OCI-LY7 (cell line): ENCODE data around the gene OGFRL1. TPM values are rescaled to one million over a fixed set of nuclear protein-coding genes. Genes with fewer than 3 reads are reported as not detected.

Experiments
- BruUV-seq: library from RNA; stranded (reverse); fragments of 400-500 nt; replicated peaks from 2 replicates; lab custom pipeline; 2021; lab: Mats Ljungman, UMichigan
- CTCF ChIA-PET: fragments of 300-600 bp; sonication (Branson Sonifier 250); formaldehyde crosslinking; loops from one replicate; lab custom pipeline; 2022; ENCODE audit warnings: antibody characterized with exemption; ENCODE audit not compliant: unreplicated experiment; lab: Charles Lee
- POLR2A ChIA-PET: fragments of 300-600 bp; sonication (Branson Sonifier 250); formaldehyde crosslinking; loops from one replicate; lab custom pipeline; 2022; ENCODE audit warnings: antibody characterized with exemption; lab: Charles Lee
- DNase-seq: peaks from one replicate; pipeline ENCODE4 v3.0.0-alpha.2; 2015; ENCODE audit warnings: low spot score
- H2AFZ ChIP-seq: fragments of 200-600 bp; sonication (generic), shearing (Covaris generic); 2 replicates; pipeline ENCODE4 v1.6.1; 2014; ENCODE audit warnings: mild to moderate bottlenecking, antibody characterized with exemption, low read length, moderate library complexity
- H3K27ac ChIP-seq: fragments of 200-600 bp; sonication (generic); 2 replicates; pipeline ENCODE4 v1.5.1; 2014; ENCODE audit warnings: mixed run types, low read depth, mild to moderate bottlenecking, moderate library complexity, low read length, inconsistent platforms; ENCODE audit not compliant: poor library complexity, severe bottlenecking
- H3K36me3 ChIP-seq: fragments of 200-600 bp; sonication (generic); 2 replicates; pipeline ENCODE4 v1.6.1; 2014; ENCODE audit warnings: mild to moderate bottlenecking, antibody characterized with exemption, low read length, moderate library complexity, mixed read lengths; ENCODE audit not compliant: insufficient read depth
- H3K4me1 ChIP-seq: fragments of 200-600 bp; sonication (generic); 2 replicates; pipeline ENCODE4 v1.5.1; 2014; ENCODE audit warnings: mild to moderate bottlenecking, low read length; ENCODE audit not compliant: insufficient read depth, poor library complexity, severe bottlenecking
- H3K4me2 ChIP-seq: fragments of 200-600 bp; sonication (generic); 2 replicates; pipeline ENCODE4 v1.6.1; 2014; ENCODE audit warnings: mild to moderate bottlenecking, low read length
- H3K4me3 ChIP-seq: fragments of 200-600 bp; sonication (generic); 2 replicates; pipeline ENCODE4 v1.5.1; 2014; ENCODE audit warnings: mild to moderate bottlenecking, low read depth, low read length; ENCODE audit not compliant: poor library complexity, severe bottlenecking
- H3K79me2 ChIP-seq: fragments of 200-600 bp; sonication (generic); 2 replicates; pipeline ENCODE4 v1.6.1; 2016; ENCODE audit warnings: low read depth, mild to moderate bottlenecking, low read length, moderate library complexity, mixed read lengths; ENCODE audit not compliant: insufficient read depth
- H3K9me2 ChIP-seq: fragments of 200-600 bp; sonication (generic); 2 replicates; pipeline ENCODE4 v1.6.1; 2016; ENCODE audit warnings: mild to moderate bottlenecking, low read length, mixed read lengths; ENCODE audit not compliant: insufficient read depth
- H3K9me3 ChIP-seq: fragments of 200-600 bp; sonication (generic); 2 replicates; pipeline ENCODE4 v1.6.1; 2014; ENCODE audit warnings: mild to moderate bottlenecking, mixed run types, low read length, mixed read lengths
- H4K20me1 ChIP-seq: fragments of 200-600 bp; sonication (generic); 2 replicates; pipeline ENCODE4 v1.6.1; 2014; ENCODE audit warnings: mild to moderate bottlenecking, antibody characterized with exemption, low read length, moderate library complexity, mixed read lengths; ENCODE audit not compliant: insufficient read depth
- CTCF ChIP-seq: fragments of 200-600 bp; sonication (generic); conservative IDR thresholded peaks from 2 replicates; pipeline ENCODE4 v1.5.1; 2014; ENCODE audit warnings: mild to moderate bottlenecking, antibody characterized with exemption, low read length, moderate library complexity, mixed read lengths
- EZH2phosphoT487 ChIP-seq: fragments of 200-600 bp; sonication (generic); IDR thresholded peaks from 2 replicates; pipeline ENCODE4 v1.6.1; 2018; ENCODE audit warnings: low read depth, borderline replicate concordance, mild to moderate bottlenecking, mixed run types, antibody characterized with exemption, low read length, moderate library complexity, mixed read lengths
- intact Hi-C: fragments of 100-400 bp; cut with micrococcal nuclease; formaldehyde crosslinking; loops from one replicate; pipeline ENCODE4 v1.10.0; 2022; ENCODE audit not compliant: unreplicated experiment
- total RNA-seq, 2 experiments: library from RNA; depleted of rRNA in 1 of 2; stranded (reverse); fragments of >200 nt in 1 of 2; shearing (Covaris generic) in 1 of 2; gene quantifications; 2 replicates each; pipeline ENCODE4 v1.2.3, GENCODE V29; 2014 to 2022

The OGFRL1 gene
- total RNA-seq, 2 experiments from 2014 or later, result 32.9 to 33.5 TPM

DNA sequence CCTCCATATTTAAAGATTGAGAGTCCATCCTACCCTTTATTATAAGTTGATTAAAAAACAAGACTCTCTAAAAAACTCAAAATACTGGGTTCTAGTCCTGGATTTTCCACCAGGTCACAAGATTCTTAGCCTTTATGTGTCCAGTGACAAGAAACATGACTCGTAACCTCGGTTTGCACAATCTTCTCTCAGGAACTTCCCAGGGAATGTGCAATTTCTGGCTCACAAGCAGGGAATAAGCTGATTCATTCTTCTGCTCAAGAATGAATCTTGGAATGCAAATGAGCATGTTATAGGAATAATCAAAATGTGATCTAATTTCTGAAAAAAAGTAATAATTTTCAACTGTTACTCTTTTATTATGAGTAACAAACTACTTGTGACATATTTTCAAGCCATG lies 45.1 kb downstream of the OGFRL1 start:
- ChIA-PET POLR2A (interaction anchor here (1.0 kb wide), 1 partner anchor 11 kb away, joined by 3 read pairs; no protein-coding TSS in a partner anchor), CTCF (no interaction called here)
- TF ChIP-seq EZH2phosphoT487 (no peak), CTCF (no peak)
- H3K4me3 ChIP-seq, result no peak overlapping the region
- DNase-seq, result no peak
- no peaks in the 10 kb centered on the region for H3K79me2 ChIP-seq
- no peak overlapping the region for H2AFZ ChIP-seq
- intact Hi-C loops, result no loop called here
- no peaks in the 10 kb centered on the region for H3K9me2 ChIP-seq
- no TSS peak for BruUV-seq
- no peaks in the 10 kb centered on the region for H3K4me1 ChIP-seq
- H3K36me3 ChIP-seq, result no peaks in the 10 kb centered on the region
- no peaks in the 10 kb centered on the region for H3K9me3 ChIP-seq
- no peak overlapping the region for H3K27ac ChIP-seq
- no peak overlapping the region for H3K4me2 ChIP-seq
- H4K20me1 ChIP-seq, result no peaks in the 10 kb centered on the region

DNA sequence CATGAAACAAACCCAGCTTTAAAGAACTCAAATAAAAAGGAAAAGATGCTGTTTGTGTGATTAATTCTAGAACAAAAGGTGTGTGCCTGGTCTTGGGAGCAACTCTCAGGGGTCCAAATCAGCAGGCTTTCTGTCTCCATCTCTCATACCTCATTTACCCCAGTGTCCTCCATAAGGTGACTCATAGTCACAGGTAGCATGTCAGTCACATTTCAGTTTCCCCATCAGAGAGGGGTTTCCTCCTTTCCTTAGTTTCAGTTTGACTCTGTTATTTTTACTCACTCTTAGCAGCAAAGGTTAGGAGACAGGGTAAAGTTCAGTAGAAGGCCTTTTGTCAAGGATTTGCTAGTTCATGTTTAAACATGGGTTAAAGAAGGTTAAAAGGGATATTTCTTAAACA lies 46.2 kb downstream of the OGFRL1 start:
- Histone ChIP-seq H2AFZ (no peak overlapping the region), H3K4me1 (no peaks in the 10 kb centered on the region), H4K20me1 (no peaks in the 10 kb centered on the region), H3K4me2 (no peak overlapping the region), H3K4me3 (no peak overlapping the region), H3K27ac (no peak overlapping the region), H3K36me3 (no peaks in the 10 kb centered on the region), H3K79me2 (no peaks in the 10 kb centered on the region), H3K9me2 (no peaks in the 10 kb centered on the region), H3K9me3 (no peaks in the 10 kb centered on the region)
- ChIA-PET CTCF (no interaction called here), POLR2A (interaction anchor here (0.7 kb wide), 1 partner anchor 1248 kb away, joined by 4 read pairs; no protein-coding TSS in a partner anchor)
- no peak for DNase-seq
- no TSS peak for BruUV-seq
- intact Hi-C loops, result no loop called here
- TF ChIP-seq EZH2phosphoT487, result no peak
- no peak for TF ChIP-seq CTCF

- intact Hi-C loops, result no loop called here
- no peak for DNase-seq
- Histone ChIP-seq H3K79me2 (no peaks in the 10 kb centered on the region), H3K4me3 (no peak overlapping the region), H3K36me3 (no peaks in the 10 kb centered on the region), H3K4me2 (no peak overlapping the region), H3K4me1 (no peaks in the 10 kb centered on the region), H3K9me2 (no peaks in the 10 kb centered on the region), H4K20me1 (no peaks in the 10 kb centered on the region), H2AFZ (no peak overlapping the region), H3K9me3 (no peaks in the 10 kb centered on the region), H3K27ac (no peak overlapping the region)
- no peak for TF ChIP-seq CTCF
- no peak for TF ChIP-seq EZH2phosphoT487
- POLR2A ChIA-PET, result no interaction called here
- CTCF ChIA-PET, result no interaction called here
- BruUV-seq, result no TSS peak
Observed at GRCh38 chr6:71335544-71335943, 46.9 kb downstream of the OGFRL1 start.
